ENCODE data around the gene GSG1L.

The GSG1L gene

GRCh38 chr16:27994686-27995085, 68.8 kb downstream of the GSG1L start:
- in situ Hi-C loops (cut with HindIII; ENCODE audit: low sequenced_read_pairs) = no loop called here

DNA sequence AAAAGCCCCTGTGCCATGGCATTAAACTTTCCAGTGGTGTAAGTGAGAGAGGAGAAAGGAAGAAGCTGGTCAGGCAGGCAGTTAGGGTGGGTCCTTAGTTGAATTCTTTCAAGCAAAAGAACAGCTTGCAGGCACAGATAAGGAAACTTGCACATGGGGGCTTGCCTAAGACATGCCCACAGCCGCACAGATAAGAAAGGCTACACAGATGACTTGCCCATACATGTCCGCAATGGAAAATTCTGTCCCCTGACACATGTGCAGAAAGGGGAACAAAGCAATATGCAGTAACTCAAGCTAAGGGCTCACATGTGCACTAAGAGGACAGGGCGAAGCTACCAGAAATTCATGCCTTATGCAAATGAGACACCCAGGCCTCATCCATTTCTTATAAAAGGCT, 69.9 kb downstream of the GSG1L start:
- in situ Hi-C loops (cut with HindIII; ENCODE audit: low sequenced_read_pairs) = no loop called here

DNA sequence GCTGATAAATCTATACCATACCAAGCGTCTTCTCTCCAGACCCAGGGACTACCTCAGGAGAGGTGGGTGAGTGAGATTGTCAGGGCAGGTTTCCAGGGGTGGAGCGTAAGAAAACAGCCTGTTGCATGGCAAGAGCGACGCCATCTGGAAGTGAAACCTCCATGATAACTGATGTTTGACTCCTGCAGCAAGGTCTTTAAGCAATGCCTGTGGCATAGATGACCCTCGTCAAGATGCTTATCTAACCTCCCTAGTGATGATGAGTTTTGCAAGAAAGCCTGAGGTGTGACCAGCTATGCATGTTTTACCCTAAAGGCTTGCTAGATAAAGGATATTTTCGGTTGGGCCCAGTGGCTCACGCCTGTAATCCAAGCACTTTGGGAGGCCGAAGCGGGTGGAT, 71.6 kb downstream of the GSG1L start:
- in situ Hi-C loops (cut with HindIII; ENCODE audit: low sequenced_read_pairs) = no loop called here

DNA sequence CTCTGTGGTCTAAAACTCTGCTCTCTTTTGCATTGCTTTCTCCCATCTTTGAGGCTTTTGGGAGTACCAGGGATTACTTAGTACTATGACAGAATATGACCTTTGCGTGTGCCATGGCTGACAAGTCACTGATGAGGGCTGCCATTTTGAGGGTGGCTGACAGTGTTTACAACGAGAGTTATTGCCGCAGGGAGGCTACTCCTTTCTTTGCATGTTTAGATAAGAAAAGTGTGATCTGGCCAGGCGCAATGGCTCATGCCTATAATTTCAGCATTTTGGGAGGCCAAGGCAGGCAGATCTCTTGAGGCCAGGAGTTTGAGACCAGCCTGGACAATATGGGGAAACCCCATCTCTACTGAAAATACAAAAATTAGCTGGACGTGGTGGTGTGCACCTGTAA, 77.5 kb downstream of the GSG1L start:
- in situ Hi-C loops (cut with HindIII; ENCODE audit: low sequenced_read_pairs) = loop anchor here (5.0 to 10.0 kb wide), 2 partner anchors 66 to 89 kb away; no protein-coding TSS in a partner anchor

GRCh38 chr16:27984121-27984520, 79.4 kb downstream of the GSG1L start:
- in situ Hi-C loops (cut with HindIII; ENCODE audit: low sequenced_read_pairs) = loop anchor here (10.0 kb wide), 1 partner anchor 91 kb away; no protein-coding TSS in a partner anchor

- in situ Hi-C loops (cut with HindIII; ENCODE audit: low sequenced_read_pairs) = loop anchor here (10.0 kb wide), 1 partner anchor 92 kb away; no protein-coding TSS in a partner anchor
These were observed 80.3 kb downstream of the GSG1L start for GRCh38 chr16:27983244-27983643.

DNA sequence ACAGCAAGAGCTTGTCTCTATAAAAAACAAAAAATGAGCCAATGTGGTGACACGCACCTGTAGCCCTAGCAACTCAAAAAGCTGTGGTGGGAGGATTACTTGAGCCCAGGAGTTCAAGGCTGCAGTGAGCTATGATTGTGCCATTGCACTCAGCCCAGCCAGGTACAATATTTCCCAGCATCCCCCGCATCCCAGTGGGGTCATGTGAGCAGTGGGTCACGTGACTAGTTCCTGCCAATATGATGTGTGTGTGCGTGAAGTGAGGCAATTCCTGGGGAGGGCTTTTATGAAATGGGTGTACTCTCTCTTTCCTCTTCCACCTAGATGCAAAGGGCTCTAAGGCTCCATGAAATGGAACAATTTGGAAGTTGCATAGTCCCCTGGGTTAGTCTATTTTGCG, 81.3 kb downstream of the GSG1L start:
- in situ Hi-C loops (cut with HindIII; ENCODE audit: low sequenced_read_pairs) = loop anchor here (10.0 kb wide), 1 partner anchor 93 kb away; no protein-coding TSS in a partner anchor

- in situ Hi-C loops (cut with HindIII; ENCODE audit: low sequenced_read_pairs) = loop anchor here (10.0 kb wide), 1 partner anchor 94 kb away; no protein-coding TSS in a partner anchor
These were observed 82.4 kb downstream of the GSG1L start for GRCh38 chr16:27980919-27981700.

- in situ Hi-C loops (cut with HindIII; ENCODE audit: low sequenced_read_pairs) = loop anchor here (10.0 kb wide), 1 partner anchor 95 kb away; no protein-coding TSS in a partner anchor
These were observed 83.3 kb downstream of the GSG1L start for GRCh38 chr16:27980076-27980775.

- in situ Hi-C loops (cut with HindIII; ENCODE audit: low sequenced_read_pairs) = loop anchor here (10.0 kb wide), 1 partner anchor 95 kb away; no protein-coding TSS in a partner anchor
These were observed 83.8 kb downstream of the GSG1L start for GRCh38 chr16:27979668-27980067.

- in situ Hi-C loops (cut with HindIII; ENCODE audit: low sequenced_read_pairs) = no loop called here
These were observed 84.6 kb downstream of the GSG1L start for GRCh38 chr16:27978876-27979275.

- in situ Hi-C loops (cut with HindIII; ENCODE audit: low sequenced_read_pairs) = no loop called here
These were observed 85.5 kb downstream of the GSG1L start for GRCh38 chr16:27977966-27978365.

- in situ Hi-C loops (cut with HindIII; ENCODE audit: low sequenced_read_pairs) = no loop called here
These were observed 86.5 kb downstream of the GSG1L start for GRCh38 chr16:27976990-27977389.

GRCh38 chr16:27974896-27975540, 88.5 kb downstream of the GSG1L start:
- in situ Hi-C loops (cut with HindIII; ENCODE audit: low sequenced_read_pairs) = no loop called here

GRCh38 chr16:27973678-27974077, 89.8 kb downstream of the GSG1L start:
- in situ Hi-C loops (cut with HindIII; ENCODE audit: low sequenced_read_pairs) = no loop called here

GRCh38 chr16:27972500-27972899, 91.0 kb downstream of the GSG1L start:
- in situ Hi-C loops (cut with HindIII; ENCODE audit: low sequenced_read_pairs) = no loop called here

DNA sequence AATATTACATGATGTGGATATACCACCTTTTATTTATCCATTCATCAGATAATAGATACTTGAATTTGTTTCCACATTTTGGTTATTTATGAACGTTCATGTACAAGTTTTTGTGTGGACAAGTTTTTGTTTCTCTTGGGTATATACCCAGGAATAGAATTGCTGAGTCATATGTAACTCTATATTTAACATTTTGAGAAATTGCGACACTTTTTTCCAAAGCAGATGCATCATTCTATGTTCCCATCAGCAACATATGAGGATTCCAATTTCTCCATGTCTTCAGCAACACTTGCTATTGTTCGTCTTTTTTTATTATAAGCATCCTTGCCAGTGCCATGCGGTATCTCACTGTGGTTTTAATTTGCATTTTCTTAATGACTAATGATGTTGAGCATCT, 93.9 kb downstream of the GSG1L start:
- in situ Hi-C loops (cut with HindIII; ENCODE audit: low sequenced_read_pairs) = no loop called here

DNA sequence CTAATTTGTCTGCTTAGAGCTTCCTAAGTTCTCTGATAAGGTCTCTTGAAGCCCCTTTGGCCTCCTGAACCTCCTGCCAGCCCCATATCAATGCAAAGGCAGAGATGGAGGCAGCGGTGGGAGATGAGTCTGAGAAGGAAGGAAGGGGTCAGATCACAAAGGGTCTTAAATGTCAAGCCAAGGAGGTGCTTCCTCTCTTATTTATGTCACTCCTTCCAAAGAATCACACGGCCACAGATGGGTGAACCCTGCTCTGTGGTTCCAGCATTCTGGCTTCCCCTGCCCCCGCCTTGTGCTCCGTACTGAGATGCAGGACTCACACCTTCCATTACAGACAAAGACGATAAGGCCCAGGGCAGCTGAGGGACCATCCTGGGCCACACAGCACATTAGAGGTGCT, 96.3 kb downstream of the GSG1L start:
- in situ Hi-C loops (cut with HindIII; ENCODE audit: low sequenced_read_pairs) = no loop called here

DNA sequence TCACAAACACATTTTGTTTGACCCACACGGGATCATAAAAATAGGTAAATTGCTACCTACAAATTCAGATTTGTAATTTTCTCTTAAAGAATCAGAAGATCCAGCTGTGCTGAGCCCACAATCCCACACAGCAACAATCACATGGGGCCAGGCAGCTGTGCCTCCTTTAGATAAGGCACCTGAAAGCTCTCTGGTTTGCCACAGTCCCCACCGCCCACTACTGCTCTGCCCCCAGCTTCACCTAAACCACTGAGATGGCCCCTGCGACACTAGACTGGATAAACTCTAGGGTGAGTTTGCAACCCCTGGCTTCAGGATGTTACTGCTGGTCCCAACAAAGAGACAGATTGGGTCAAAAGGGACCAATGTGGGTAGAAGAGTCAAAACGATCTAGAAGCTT, 96.8 kb downstream of the GSG1L start:
- in situ Hi-C loops (cut with HindIII; ENCODE audit: low sequenced_read_pairs) = no loop called here

GRCh38 chr16:27965801-27966200, 97.7 kb downstream of the GSG1L start:
- in situ Hi-C loops (cut with HindIII; ENCODE audit: low sequenced_read_pairs) = no loop called here

- in situ Hi-C loops (cut with HindIII; ENCODE audit: low sequenced_read_pairs) = no loop called here
These were observed 100.0 kb downstream of the GSG1L start for GRCh38 chr16:27963471-27963965.
